ENCODE data around the gene SELENOH.

The SELENOH gene

DNA sequence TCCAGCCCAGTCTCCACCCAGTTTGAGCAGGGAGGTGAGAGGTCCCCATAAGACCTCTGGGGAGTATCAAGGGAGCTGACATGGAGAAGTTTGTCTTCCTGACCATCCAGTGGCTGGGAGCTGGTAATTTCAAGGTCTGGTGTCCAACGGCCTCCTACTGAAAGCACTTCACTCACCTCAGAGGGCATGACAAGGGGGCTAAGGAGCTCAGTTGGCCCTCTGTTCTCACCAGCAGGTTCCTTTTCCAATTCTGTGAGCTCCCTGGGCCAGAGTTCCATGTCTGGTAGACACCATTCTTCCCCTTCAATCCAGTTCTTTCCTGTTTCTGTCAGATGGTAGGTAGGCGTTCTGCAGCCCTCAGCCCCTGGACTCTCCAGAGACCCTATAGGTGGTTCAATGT, 3.1 kb downstream of the SELENOH start:
- H3K27me3 ChIP-seq = no peaks in the 10 kb centered on the region
- no peak for DNase-seq
- H3K9me3 ChIP-seq = no peaks in the 10 kb centered on the region
- TF ChIP-seq, protein P1, sequence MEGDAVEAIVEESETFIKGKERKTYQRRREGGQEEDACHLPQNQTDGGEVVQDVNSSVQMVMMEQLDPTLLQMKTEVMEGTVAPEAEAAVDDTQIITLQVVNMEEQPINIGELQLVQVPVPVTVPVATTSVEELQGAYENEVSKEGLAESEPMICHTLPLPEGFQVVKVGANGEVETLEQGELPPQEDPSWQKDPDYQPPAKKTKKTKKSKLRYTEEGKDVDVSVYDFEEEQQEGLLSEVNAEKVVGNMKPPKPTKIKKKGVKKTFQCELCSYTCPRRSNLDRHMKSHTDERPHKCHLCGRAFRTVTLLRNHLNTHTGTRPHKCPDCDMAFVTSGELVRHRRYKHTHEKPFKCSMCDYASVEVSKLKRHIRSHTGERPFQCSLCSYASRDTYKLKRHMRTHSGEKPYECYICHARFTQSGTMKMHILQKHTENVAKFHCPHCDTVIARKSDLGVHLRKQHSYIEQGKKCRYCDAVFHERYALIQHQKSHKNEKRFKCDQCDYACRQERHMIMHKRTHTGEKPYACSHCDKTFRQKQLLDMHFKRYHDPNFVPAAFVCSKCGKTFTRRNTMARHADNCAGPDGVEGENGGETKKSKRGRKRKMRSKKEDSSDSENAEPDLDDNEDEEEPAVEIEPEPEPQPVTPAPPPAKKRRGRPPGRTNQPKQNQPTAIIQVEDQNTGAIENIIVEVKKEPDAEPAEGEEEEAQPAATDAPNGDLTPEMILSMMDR (IDR thresholded peaks at IDR 0.05; ENCODE audit: low read depth, low read length) = no peak
- no peaks in the 10 kb centered on the region for H3K4me1 ChIP-seq
- H3K4me3 ChIP-seq (ENCODE audit: low read depth, low read length) = no peak overlapping the region
- H3K36me3 ChIP-seq = peaks cover 16% of the 10 kb centered on the region

DNA sequence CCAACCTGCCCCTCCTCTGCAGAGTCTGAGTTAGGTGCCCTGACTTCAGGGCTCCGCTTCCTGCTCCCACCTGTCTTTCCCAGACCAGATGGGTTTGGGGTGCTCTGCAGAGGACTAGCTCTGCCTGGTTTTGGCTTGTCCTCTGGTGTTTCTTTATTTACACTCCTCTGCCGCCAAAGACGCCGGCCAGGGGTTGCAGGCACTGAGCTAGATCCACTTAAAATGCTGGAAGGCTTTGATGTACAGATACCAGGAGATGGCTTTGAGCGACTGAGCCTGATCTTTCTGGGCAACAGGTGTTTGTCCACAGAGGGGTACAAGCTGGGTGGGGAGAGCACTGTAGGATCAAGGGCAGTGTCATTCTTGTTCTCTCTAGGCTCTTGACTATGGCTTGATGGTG, 3.9 kb downstream of the SELENOH start:
- Histone ChIP-seq H3K4me1 (no peaks in the 10 kb centered on the region), H3K4me3 (ENCODE audit: low read depth, low read length) (no peak overlapping the region), H3K27me3 (no peaks in the 10 kb centered on the region), H3K36me3 (peaks cover 16% of the 10 kb centered on the region), H3K9me3 (no peaks in the 10 kb centered on the region)
- TF ChIP-seq, protein P1 (IDR thresholded peaks at IDR 0.05; ENCODE audit: low read depth, low read length) = no peak
- no peak for DNase-seq

DNA sequence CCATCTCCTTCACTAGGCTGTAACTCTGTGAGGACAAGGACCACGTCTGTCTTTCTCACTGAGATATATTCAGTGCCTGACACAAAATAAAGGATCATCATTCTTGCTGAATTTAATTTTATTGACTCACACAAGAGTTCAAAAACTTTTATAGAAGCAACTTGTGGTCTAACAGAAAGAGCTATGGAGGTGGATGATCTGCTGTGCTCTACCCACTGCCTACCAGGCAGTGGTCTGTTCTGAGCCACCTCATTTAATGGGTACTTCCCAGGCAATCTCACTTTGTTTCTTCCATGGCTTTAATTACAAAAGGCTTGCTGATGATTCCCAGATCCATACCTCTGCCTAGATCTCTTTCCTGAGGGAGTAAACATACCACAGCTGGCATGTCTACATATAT, 5.6 kb downstream of the SELENOH start:
- no peaks in the 10 kb centered on the region for H3K4me1 ChIP-seq
- no peaks in the 10 kb centered on the region for H3K9me3 ChIP-seq
- H3K36me3 ChIP-seq = peaks cover 16% of the 10 kb centered on the region
- DNase-seq = no peak
- no peak overlapping the region for H3K4me3 ChIP-seq (ENCODE audit: low read depth, low read length)
- no peaks in the 10 kb centered on the region for H3K27me3 ChIP-seq
- TF ChIP-seq, protein P1 (IDR thresholded peaks at IDR 0.05; ENCODE audit: low read depth, low read length) = no peak

DNA sequence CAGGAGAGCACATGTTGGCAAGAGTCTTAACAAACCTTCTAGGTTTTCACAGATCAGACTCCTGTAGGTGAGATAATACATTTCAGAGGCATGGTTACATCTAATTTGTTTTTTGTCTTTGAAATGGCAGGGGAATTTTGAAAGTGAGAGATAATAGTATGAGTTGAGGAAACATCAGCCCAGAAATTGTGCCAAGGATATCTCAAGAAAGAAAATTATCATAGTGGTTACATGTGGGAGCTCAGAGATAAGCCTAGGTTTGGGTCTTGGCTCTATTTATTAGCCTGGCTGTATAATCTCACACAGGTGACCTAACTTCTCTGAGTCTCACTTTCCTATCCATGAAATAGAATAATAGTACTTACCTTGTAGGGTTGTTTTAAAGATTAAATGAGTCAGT, 9.9 kb downstream of the SELENOH start:
- no peaks in the 10 kb centered on the region for H3K36me3 ChIP-seq
- no peaks in the 10 kb centered on the region for H3K4me1 ChIP-seq
- DNase-seq = no peak
- TF ChIP-seq, protein P1 (IDR thresholded peaks at IDR 0.05; ENCODE audit: low read depth, low read length) = no peak
- H3K9me3 ChIP-seq = no peaks in the 10 kb centered on the region
- H3K27me3 ChIP-seq = no peaks in the 10 kb centered on the region
- no peak overlapping the region for H3K4me3 ChIP-seq (ENCODE audit: low read depth, low read length)

DNA sequence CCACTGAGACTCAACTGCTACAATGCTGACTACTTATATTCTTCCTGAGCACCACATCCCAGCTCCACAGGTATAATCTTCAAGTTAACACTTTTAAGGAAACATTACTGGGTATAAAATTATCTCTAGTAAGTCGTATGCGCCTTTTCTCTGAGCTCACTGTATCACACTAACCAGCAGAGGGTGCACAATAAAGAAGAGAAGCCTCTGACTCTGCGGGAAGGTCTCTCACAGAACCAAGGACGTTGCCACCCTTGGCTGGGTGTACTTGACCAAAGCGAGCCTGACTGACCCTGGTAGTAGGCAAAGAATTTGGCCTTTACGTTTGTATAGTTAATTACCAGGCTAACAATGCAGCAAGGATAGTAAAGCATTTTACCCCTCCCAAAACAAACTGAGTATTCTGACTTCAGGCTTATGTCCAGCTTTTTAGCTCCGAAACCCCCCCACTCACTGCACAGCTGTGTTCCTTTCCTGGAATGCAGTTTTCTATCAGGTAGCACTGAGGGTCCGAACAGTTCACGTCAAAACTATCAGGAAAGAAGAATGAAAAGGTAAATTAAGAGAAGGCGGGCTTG, 10.5 kb downstream of the SELENOH start, which contains the start of gene BTBD18:
Gene BTBD18, minus strand, starts transcription at position 144 of the 578 bp plus-strand sequence. CDS start 631 bp downstream, outside the sequence.
- H3K9me3 ChIP-seq = no peaks in the 10 kb centered on the region
- H3K36me3 ChIP-seq = no peaks in the 10 kb centered on the region
- DNase-seq = peak; percentile 20
- TF ChIP-seq, protein P1 (IDR thresholded peaks at IDR 0.05; ENCODE audit: low read depth, low read length) = peak; percentile 43
- H3K4me3 ChIP-seq (ENCODE audit: low read depth, low read length) = no peak within 1 kb of the TSS
- H3K27me3 ChIP-seq = no peaks in the 10 kb centered on the region
- H3K4me1 ChIP-seq = no peaks in the 10 kb centered on the region

DNA sequence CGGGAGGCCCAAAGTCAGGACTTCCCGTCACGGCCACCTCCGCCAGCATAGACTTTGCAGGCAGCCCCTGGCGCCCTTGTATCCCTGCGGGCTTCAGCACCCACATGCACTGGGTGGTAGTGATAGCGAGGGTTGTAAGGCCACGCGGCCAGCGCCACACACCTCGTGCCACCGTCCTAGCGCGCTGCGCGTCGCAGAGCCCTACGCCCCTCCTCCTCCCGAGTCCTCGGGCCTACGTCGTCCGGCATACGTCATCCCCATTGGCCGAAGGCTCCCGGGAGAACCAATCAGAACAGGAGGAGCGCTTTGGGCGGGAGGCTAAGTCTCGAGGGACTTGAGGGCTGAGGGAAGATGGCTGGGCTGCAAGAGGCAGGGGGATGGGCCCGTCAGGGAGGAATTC, 11.7 kb downstream of the SELENOH start:
- Histone ChIP-seq H3K27me3 (no peaks in the 10 kb centered on the region), H3K36me3 (no peaks in the 10 kb centered on the region), H3K4me1 (no peaks in the 10 kb centered on the region), H3K9me3 (no peaks in the 10 kb centered on the region), H3K4me3 (ENCODE audit: low read depth, low read length) (no peak overlapping the region)
- no peak for DNase-seq
- TF ChIP-seq, protein P1 (IDR thresholded peaks at IDR 0.05; ENCODE audit: low read depth, low read length) = no peak
